Measurements from ENCODE around the gene EXOG. TPM values are rescaled to one million over a fixed set of nuclear protein-coding genes. Genes with fewer than 3 reads are reported as not detected.
A peak's percentile ranks its signal among the peaks of the same experiment; 100 is the strongest.

Gene EXOG
- total RNA-seq, 5 donors from 2014 or later (not counting 1 experiment from before 2014, with no cell fraction given) = 21.5 to 24.8 (median 22.9) TPM

DNA sequence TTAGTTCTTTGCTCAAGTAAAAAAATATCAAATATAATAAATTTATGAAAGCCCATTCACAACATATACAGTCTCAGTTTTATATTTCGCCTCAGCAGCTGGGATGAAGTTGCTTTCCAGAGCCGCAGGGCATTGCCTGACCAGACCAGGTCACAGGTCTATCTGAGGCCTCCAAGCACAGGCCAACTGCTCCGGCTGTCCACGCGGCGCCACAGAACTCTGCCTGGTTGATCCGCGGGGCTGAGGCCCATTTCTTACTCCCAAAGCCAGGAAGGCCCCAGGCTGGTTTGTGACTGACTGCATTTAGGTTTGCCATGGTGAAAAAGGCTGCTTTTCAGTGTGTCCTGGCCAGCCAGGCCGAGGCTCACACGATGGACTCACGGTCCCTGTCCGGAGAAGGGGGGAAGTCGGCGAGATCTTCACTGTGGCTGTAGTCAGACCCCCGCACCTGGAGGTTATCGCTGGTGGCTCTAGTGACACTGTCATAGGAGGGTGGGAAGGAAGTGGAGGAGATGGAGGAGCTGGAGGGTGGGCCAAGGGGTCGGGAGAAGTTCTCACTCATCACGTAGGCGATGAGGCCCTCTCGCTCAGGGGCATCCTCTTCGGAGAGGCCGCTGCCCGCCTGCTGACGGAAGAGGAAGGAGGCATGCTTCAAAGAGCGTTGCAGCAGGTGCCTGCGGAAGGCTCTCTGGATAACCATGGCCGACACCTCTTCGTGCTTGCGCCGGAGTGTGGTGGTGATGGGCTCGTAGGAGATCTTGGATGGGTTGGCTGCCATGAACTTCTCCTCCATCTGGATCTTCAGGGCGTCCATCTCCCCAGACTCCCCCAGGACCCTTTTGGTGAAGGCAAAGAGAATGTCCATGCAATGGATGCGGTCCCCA lies 54.1 kb downstream of the EXOG start:
- Histone ChIP-seq H3K27ac (ENCODE audit: low read length) (no peak overlapping the region), H3K4me1 (ENCODE audit: control insufficient read depth in 1 of 2, extremely low read depth in 1 of 2, insufficient read depth in 2 of 2, low read length in 2 of 2) (no peaks in the 10 kb centered on the region), H3K27me3 (replicated peaks in 1 of 2; ENCODE audit: control insufficient read depth in 2 of 2, extremely low read depth in 1 of 2, insufficient read depth in 2 of 2, low read length in 1 of 2) (peaks cover 0 to 1% of the 10 kb centered on the region in 2 experiments), H3K9me3 (no peaks in the 10 kb centered on the region), H3K36me3 (ENCODE audit: control insufficient read depth in 2 of 2, extremely low read depth in 1 of 2, insufficient read depth in 1 of 2, low read length in 1 of 2) (no peaks in the 10 kb centered on the region), H3K4me3 (ENCODE audit: control insufficient read depth in 1 of 2, extremely low read depth in 1 of 2, low read length in 1 of 2) (no peak overlapping the region)
- no peak for ATAC-seq (replicated peaks in 1 of 4)
- no peaks in the 10 kb centered on the region for H3K4me1 Mint-ChIP-seq
- H3K36me3 Mint-ChIP-seq = no peaks in the 10 kb centered on the region
- no peak overlapping the region for H3K27ac Mint-ChIP-seq
- 94% methylated on average over 31 of the region's 33 CpGs for WGBS (ENCODE audit: insufficient coverage)
- POLR2A ChIA-PET = no interaction called here
- peaks cover 0 to 5% of the 10 kb centered on the region in 2 donors for H3K27me3 Mint-ChIP-seq
- peaks cover 2 to 5% (median 4%) of the 10 kb centered on the region in 3 donors for H3K9me3 Mint-ChIP-seq
- no peak overlapping the region for H3K4me3 Mint-ChIP-seq
- CTCF ChIA-PET = no interaction called here
- DNase-seq = no peak

DNA sequence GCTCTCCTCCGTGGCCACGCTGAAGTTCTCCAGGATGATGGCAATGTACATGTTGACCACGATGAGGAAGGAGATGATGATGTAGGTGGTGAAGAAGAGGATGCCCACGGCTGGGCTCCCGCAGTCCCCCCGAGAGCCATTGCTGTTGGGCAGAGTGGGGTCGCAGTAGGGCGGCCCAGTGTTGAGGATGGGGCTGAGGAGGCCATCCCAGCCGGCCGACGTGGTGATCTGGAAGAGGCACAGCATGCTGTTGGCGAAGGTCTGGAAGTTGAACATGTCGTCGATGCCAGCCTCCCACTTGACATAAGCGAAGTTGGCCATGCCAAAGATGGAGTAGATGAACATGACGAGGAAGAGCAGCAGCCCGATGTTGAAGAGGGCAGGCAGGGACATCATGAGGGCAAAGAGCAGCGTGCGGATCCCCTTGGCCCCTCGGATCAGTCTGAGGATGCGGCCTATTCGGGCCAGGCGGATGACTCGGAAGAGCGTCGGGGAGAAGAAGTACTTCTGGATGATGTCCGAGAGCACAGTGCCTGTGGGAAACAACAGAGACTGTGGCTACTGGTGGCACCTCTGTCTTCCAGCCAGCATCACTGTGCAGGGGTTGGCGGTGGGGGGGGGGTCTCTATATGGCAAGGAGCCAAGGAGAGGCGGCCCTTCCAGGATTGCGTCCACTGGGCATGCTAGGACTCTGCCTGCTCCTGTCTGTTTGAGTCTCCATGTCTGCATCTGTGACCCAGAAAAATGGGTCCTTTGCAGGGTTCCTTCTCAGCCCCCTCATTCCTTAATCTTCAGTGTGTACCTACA lies 55.1 kb downstream of the EXOG start:
- H3K27ac Mint-ChIP-seq = no peak overlapping the region
- H3K27ac ChIP-seq (ENCODE audit: low read length) = no peak overlapping the region
- H3K4me3 ChIP-seq (ENCODE audit: control insufficient read depth in 1 of 2, extremely low read depth in 1 of 2, low read length in 1 of 2) = no peak overlapping the region
- ChIA-PET CTCF (interaction anchor here in 1 of 2 donors (0.6 kb wide), 1 partner anchor 10 kb away, joined by 4 read pairs; no protein-coding TSS in a partner anchor), POLR2A (no interaction called here)
- peaks cover 0 to 5% of the 10 kb centered on the region in 2 donors for H3K27me3 Mint-ChIP-seq
- ATAC-seq (replicated peaks in 1 of 4) (no peak), DNase-seq (no peak)
- H3K9me3 ChIP-seq = no peaks in the 10 kb centered on the region
- H3K4me3 Mint-ChIP-seq = no peak overlapping the region
- peaks cover 0 to 7% of the 10 kb centered on the region in 2 experiments for H3K27me3 ChIP-seq (replicated peaks in 1 of 2; ENCODE audit: control insufficient read depth in 2 of 2, extremely low read depth in 1 of 2, insufficient read depth in 2 of 2, low read length in 1 of 2)
- no peaks in the 10 kb centered on the region for H3K4me1 ChIP-seq (ENCODE audit: control insufficient read depth in 1 of 2, extremely low read depth in 1 of 2, insufficient read depth in 2 of 2, low read length in 2 of 2)
- 91% methylated on average over 25 of the region's 30 CpGs for WGBS (ENCODE audit: insufficient coverage)
- H3K9me3 Mint-ChIP-seq = peaks cover 2 to 5% (median 4%) of the 10 kb centered on the region in 3 donors
- no peaks in the 10 kb centered on the region for H3K4me1 Mint-ChIP-seq
- no peaks in the 10 kb centered on the region for H3K36me3 ChIP-seq (ENCODE audit: control insufficient read depth in 2 of 2, extremely low read depth in 1 of 2, insufficient read depth in 1 of 2, low read length in 1 of 2)
- no peaks in the 10 kb centered on the region for H3K36me3 Mint-ChIP-seq

DNA sequence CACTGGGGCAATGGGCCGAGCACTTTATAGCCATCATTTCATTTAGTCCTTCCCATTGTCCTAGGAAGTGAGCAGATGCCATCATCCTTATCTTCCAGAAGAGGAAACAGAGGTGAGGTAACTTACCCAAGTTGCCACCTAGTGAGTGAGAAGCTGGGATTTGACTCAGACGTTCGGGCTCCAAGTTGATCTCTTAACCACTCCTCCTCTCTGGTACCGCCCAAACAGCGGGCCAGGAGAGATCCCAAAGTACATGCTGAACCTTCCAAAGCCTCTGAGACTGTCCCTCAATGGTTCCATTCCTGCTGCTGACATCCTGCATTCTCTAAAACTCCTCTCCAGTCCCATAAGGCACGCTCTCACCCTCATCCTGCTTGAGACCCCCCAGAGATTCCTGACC lies 56.2 kb downstream of the EXOG start:
- ChIA-PET CTCF (no interaction called here), POLR2A (no interaction called here)
- no peak overlapping the region for H3K27ac Mint-ChIP-seq
- peaks cover 2 to 5% (median 4%) of the 10 kb centered on the region in 3 donors for H3K9me3 Mint-ChIP-seq
- H3K36me3 Mint-ChIP-seq = no peaks in the 10 kb centered on the region
- DNase-seq = peak in 2 of 35 experiments; percentile 1 to 5
- no peaks in the 10 kb centered on the region for H3K9me3 ChIP-seq
- no peaks in the 10 kb centered on the region for H3K4me1 ChIP-seq (ENCODE audit: control insufficient read depth in 1 of 2, extremely low read depth in 1 of 2, insufficient read depth in 2 of 2, low read length in 2 of 2)
- H3K4me3 Mint-ChIP-seq = no peak overlapping the region
- ATAC-seq (replicated peaks in 1 of 4) = no peak
- H3K27me3 ChIP-seq (replicated peaks in 1 of 2; ENCODE audit: control insufficient read depth in 2 of 2, extremely low read depth in 1 of 2, insufficient read depth in 2 of 2, low read length in 1 of 2) = peaks cover 0 to 10% of the 10 kb centered on the region in 2 experiments
- H3K4me3 ChIP-seq (ENCODE audit: control insufficient read depth in 1 of 2, extremely low read depth in 1 of 2, low read length in 1 of 2) = no peak overlapping the region
- H3K4me1 Mint-ChIP-seq = no peaks in the 10 kb centered on the region
- H3K27me3 Mint-ChIP-seq = peaks cover 0 to 5% of the 10 kb centered on the region in 2 donors
- 75% methylated on average over 4 of the region's 6 CpGs for WGBS (ENCODE audit: insufficient coverage)
- no peaks in the 10 kb centered on the region for H3K36me3 ChIP-seq (ENCODE audit: control insufficient read depth in 2 of 2, extremely low read depth in 1 of 2, insufficient read depth in 1 of 2, low read length in 1 of 2)
- no peak overlapping the region for H3K27ac ChIP-seq (ENCODE audit: low read length)

DNA sequence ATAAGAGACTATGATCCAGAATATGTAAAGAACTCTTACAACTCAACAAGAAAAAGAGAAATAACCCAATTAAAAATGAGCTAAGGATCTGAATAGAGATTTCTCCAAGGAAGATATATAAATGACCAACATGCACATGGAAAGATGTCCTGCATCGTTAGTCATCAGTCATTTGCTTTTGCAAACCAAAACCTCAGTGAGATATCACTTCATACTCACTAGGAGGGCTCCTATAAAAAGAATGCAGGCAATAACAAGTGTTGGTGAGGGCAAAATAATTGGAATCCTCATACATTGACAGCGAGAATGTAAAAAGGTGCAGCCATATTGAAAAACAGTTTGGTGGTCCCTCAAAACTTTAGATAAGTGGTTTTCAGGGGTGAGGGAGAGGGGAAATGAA lies 56.9 kb downstream of the EXOG start:
- ChIA-PET CTCF (interaction anchor here in 1 of 2 donors (0.8 kb wide), 1 partner anchor 52 kb away, joined by 3 read pairs; no protein-coding TSS in a partner anchor), POLR2A (no interaction called here)
- Histone ChIP-seq H3K27me3 (replicated peaks in 1 of 2; ENCODE audit: control insufficient read depth in 2 of 2, extremely low read depth in 1 of 2, insufficient read depth in 2 of 2, low read length in 1 of 2) (peaks cover 0 to 10% of the 10 kb centered on the region in 2 experiments), H3K9me3 (no peaks in the 10 kb centered on the region), H3K27ac (ENCODE audit: low read length) (no peak overlapping the region), H3K4me3 (ENCODE audit: control insufficient read depth in 1 of 2, extremely low read depth in 1 of 2, low read length in 1 of 2) (no peak overlapping the region), H3K4me1 (ENCODE audit: control insufficient read depth in 1 of 2, extremely low read depth in 1 of 2, insufficient read depth in 2 of 2, low read length in 2 of 2) (no peaks in the 10 kb centered on the region), H3K36me3 (ENCODE audit: control insufficient read depth in 2 of 2, extremely low read depth in 1 of 2, insufficient read depth in 1 of 2, low read length in 1 of 2) (no peaks in the 10 kb centered on the region)
- DNase-seq = no peak
- no peaks in the 10 kb centered on the region for H3K4me1 Mint-ChIP-seq
- peaks cover 2 to 5% (median 4%) of the 10 kb centered on the region in 3 donors for H3K9me3 Mint-ChIP-seq
- no peak overlapping the region for H3K27ac Mint-ChIP-seq
- H3K27me3 Mint-ChIP-seq = peaks cover 0 to 5% of the 10 kb centered on the region in 2 donors
- H3K36me3 Mint-ChIP-seq = no peaks in the 10 kb centered on the region
- H3K4me3 Mint-ChIP-seq = no peak overlapping the region
- no peak for ATAC-seq (replicated peaks in 1 of 4)
- WGBS (ENCODE audit: insufficient coverage) = 100% methylated on average over 1 of the region's 2 CpGs

DNA sequence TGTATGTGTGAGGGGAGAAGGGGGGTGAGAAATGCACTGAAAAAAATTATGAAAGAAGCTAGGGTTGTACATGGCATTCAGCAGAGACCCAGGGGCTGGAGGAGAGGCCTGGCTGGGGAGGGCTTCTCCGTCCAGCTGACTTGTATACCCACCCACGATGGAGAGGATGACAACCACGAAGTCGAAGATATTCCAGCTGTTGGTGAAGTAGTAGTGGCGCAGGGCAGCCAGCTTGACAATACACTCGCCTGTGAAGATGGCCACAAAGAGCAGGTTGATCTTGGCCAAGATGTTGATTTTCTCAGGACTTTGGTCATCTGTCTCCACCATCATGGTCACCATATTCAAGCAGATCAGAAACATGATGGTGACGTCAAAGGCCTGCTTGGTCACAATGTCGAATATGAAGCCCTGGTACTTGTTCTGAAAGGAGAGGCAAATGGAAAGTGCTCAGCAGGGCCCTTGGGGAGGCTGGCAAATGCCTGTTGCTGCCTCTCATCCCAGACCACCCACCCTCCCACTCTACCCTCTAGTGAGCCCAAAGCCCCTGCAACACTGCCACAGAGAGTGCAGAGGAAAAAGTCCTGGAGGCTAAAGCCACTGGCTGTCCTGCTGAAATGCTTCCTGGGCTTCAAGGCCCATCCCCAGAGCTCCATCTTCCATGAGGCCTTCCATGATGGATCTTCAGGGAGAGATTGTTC lies 58.1 kb downstream of the EXOG start:
- Histone ChIP-seq H3K4me3 (ENCODE audit: control insufficient read depth in 1 of 2, extremely low read depth in 1 of 2, low read length in 1 of 2) (no peak overlapping the region), H3K27me3 (replicated peaks in 1 of 2; ENCODE audit: control insufficient read depth in 2 of 2, extremely low read depth in 1 of 2, insufficient read depth in 2 of 2, low read length in 1 of 2) (peaks cover 0 to 10% of the 10 kb centered on the region in 2 experiments), H3K4me1 (ENCODE audit: control insufficient read depth in 1 of 2, extremely low read depth in 1 of 2, insufficient read depth in 2 of 2, low read length in 2 of 2) (no peaks in the 10 kb centered on the region), H3K9me3 (no peaks in the 10 kb centered on the region), H3K36me3 (ENCODE audit: control insufficient read depth in 2 of 2, extremely low read depth in 1 of 2, insufficient read depth in 1 of 2, low read length in 1 of 2) (no peaks in the 10 kb centered on the region), H3K27ac (ENCODE audit: low read length) (no peak overlapping the region)
- DNase-seq = peak in 2 of 35 experiments; percentile 2 to 5
- CTCF ChIA-PET = interaction anchor here in 1 of 2 donors (0.5 kb wide), 1 partner anchor 20 kb away, joined by 6 read pairs; no protein-coding TSS in a partner anchor
- Mint-ChIP-seq H3K9me3 (peaks cover 2 to 5% (median 4%) of the 10 kb centered on the region in 3 donors), H3K4me3 (no peak overlapping the region), H3K36me3 (no peaks in the 10 kb centered on the region), H3K27me3 (peaks cover 0 to 5% of the 10 kb centered on the region in 2 donors), H3K27ac (no peak overlapping the region), H3K4me1 (no peaks in the 10 kb centered on the region)
- POLR2A ChIA-PET = no interaction called here
- ATAC-seq (replicated peaks in 1 of 4) = no peak
- 88% methylated on average over 5 of the region's 8 CpGs for WGBS (ENCODE audit: insufficient coverage)
